Prostate gland (tissue), 2 donors: ENCODE results near the gene HSPB6.

ENCODE experiments used
- CTCF ChIP-seq, 4 experiments: fragments of 200-600 bp in 2 of 4; fragments of 450-650 bp in 2 of 4; sonication (generic) in 2 of 4; IDR thresholded peaks; 1 replicate in 3 of 4; 2 replicates in 1 of 4; pipeline ENCODE4 v1.5.1; 2016 to 2019; ENCODE audit warnings: antibody characterized with exemption in 4 of 4, mild to moderate bottlenecking in 2 of 4, moderate library complexity in 2 of 4
- POLR2A ChIP-seq: fragments of 450-650 bp; IDR thresholded peaks from one replicate; pipeline ENCODE4 v1.6.1; 2016; ENCODE audit warnings: antibody characterized with exemption, mild to moderate bottlenecking
- POLR2AphosphoS5 ChIP-seq: sonication (generic); formaldehyde crosslinking; IDR thresholded peaks from one replicate; pipeline ENCODE4 v1.6.1; 2017; ENCODE audit warnings: antibody characterized with exemption

GRCh38 chr19:35715355-35715809 lies 41.4 kb downstream of the HSPB6 start:
- no peak for TF ChIP-seq CTCF (IDR thresholded peaks at IDR 0.05)
- TF ChIP-seq POLR2A = no peak
- TF ChIP-seq POLR2AphosphoS5 = no peak
